H9 (cell line): ENCODE measurements around the gene SLC47A2. TPM values are rescaled to one million over a fixed set of nuclear protein-coding genes. Genes with fewer than 3 reads are reported as not detected.

Source experiments
- DNase-seq: peaks from one replicate; pipeline ENCODE4 v3.0.0-alpha.2; 2017
- H2AFZ ChIP-seq: one replicate; pipeline ENCODE4 v1.6.1; 2013; ENCODE audit warnings: mild to moderate bottlenecking, low read length, control low read depth, moderate library complexity
- H2AK5ac ChIP-seq: 2 replicates; pipeline ENCODE4 v1.6.1; 2013; ENCODE audit warnings: low read length, control low read depth, mixed read lengths; ENCODE audit not compliant: insufficient read length
- H2BK120ac ChIP-seq: one replicate; pipeline ENCODE4 v1.6.1; 2013; ENCODE audit warnings: low read depth, mild to moderate bottlenecking, low read length, control low read depth, inconsistent platforms; ENCODE audit not compliant: poor library complexity, severe bottlenecking
- H2BK12ac ChIP-seq: 2 replicates; pipeline ENCODE4 v1.6.1; 2013; ENCODE audit warnings: low read length, control low read depth, mixed read lengths, low read depth; ENCODE audit not compliant: insufficient read length
- H2BK15ac ChIP-seq: 2 replicates; pipeline ENCODE4 v1.6.1; 2013; ENCODE audit warnings: low read depth, low read length, control low read depth
- H2BK20ac ChIP-seq: one replicate; pipeline ENCODE4 v1.6.1; 2013; ENCODE audit warnings: low read depth, mild to moderate bottlenecking, low read length, control low read depth, inconsistent platforms; ENCODE audit not compliant: poor library complexity, severe bottlenecking
- H2BK5ac ChIP-seq: 2 replicates; pipeline ENCODE4 v1.6.1; 2013; ENCODE audit warnings: low read length, control low read depth, mixed read lengths; ENCODE audit not compliant: insufficient read length
- H3K14ac ChIP-seq: 2 replicates; pipeline ENCODE4 v1.6.1; 2013; ENCODE audit warnings: low read length, control low read depth; ENCODE audit not compliant: insufficient read depth
- H3K18ac ChIP-seq: 2 replicates; pipeline ENCODE4 v1.6.1; 2013; ENCODE audit warnings: low read depth, mild to moderate bottlenecking, mixed read lengths, low read length, control low read depth; ENCODE audit not compliant: insufficient read length
- H3K23ac ChIP-seq: 2 replicates; pipeline ENCODE4 v1.6.1; 2013; ENCODE audit warnings: low read length, control low read depth, mixed read lengths, low read depth; ENCODE audit not compliant: insufficient read length
- H3K23me2 ChIP-seq: 2 replicates; pipeline ENCODE4 v1.6.1; 2013; ENCODE audit warnings: low read depth, mild to moderate bottlenecking, mixed read lengths, low read length, control low read depth; ENCODE audit not compliant: insufficient read length, poor library complexity, severe bottlenecking
- H3K27ac ChIP-seq: 2 replicates; pipeline ENCODE4 v1.5.1; 2013; ENCODE audit warnings: low read length, control low read depth, mixed read lengths, low read depth; ENCODE audit not compliant: insufficient read length
- H3K27me3 ChIP-seq: 2 replicates; pipeline ENCODE4 v1.6.1; 2013; ENCODE audit warnings: low read length, control low read depth, inconsistent platforms; ENCODE audit not compliant: insufficient read depth
- H3K4ac ChIP-seq: 2 replicates; pipeline ENCODE4 v1.6.1; 2013; ENCODE audit warnings: low read depth, mild to moderate bottlenecking, control low read depth, inconsistent platforms, low read length, moderate library complexity
- H3K4me1 ChIP-seq: 2 replicates; pipeline ENCODE4 v1.6.1; 2013; ENCODE audit warnings: low read length, control low read depth, inconsistent platforms; ENCODE audit not compliant: insufficient read depth
- H3K4me2 ChIP-seq: 2 replicates; pipeline ENCODE4 v1.6.1; 2013; ENCODE audit warnings: low read length, control low read depth, mixed read lengths; ENCODE audit not compliant: insufficient read length, insufficient read depth
- H3K56ac ChIP-seq: 2 replicates; pipeline ENCODE4 v1.6.1; 2013; ENCODE audit warnings: low read depth, mild to moderate bottlenecking, mixed read lengths, low read length, control low read depth; ENCODE audit not compliant: insufficient read length
- H3K79me1 ChIP-seq: 2 replicates; pipeline ENCODE4 v1.6.1; 2013; ENCODE audit warnings: low read depth, mild to moderate bottlenecking, moderate library complexity, low read length, control low read depth, inconsistent platforms; ENCODE audit not compliant: insufficient read depth, poor library complexity, severe bottlenecking
- H3K79me2 ChIP-seq: 2 replicates; pipeline ENCODE4 v1.6.1; 2013; ENCODE audit warnings: low read length, control low read depth, inconsistent platforms; ENCODE audit not compliant: insufficient read depth
- H3K9ac ChIP-seq: 2 replicates; pipeline ENCODE4 v1.6.1; 2013; ENCODE audit warnings: low read length, control low read depth, mixed read lengths; ENCODE audit not compliant: insufficient read length; ENCODE audit errors: extremely low read depth
- H3K9me3 ChIP-seq: one replicate; pipeline ENCODE4 v1.6.1; 2013; ENCODE audit warnings: low read depth, low read length, inconsistent platforms; ENCODE audit not compliant: control insufficient read depth
- H3T11ph ChIP-seq: one replicate; pipeline ENCODE4 v1.6.1; 2013; ENCODE audit warnings: mild to moderate bottlenecking, low read length, control low read depth, inconsistent platforms
- H4K20me1 ChIP-seq: one replicate; pipeline ENCODE4 v1.6.1; 2013; ENCODE audit not compliant: control insufficient read depth, insufficient read length, insufficient read depth
- H4K5ac ChIP-seq: 2 replicates; pipeline ENCODE4 v1.6.1; 2013; ENCODE audit warnings: low read depth, mild to moderate bottlenecking, mixed read lengths, low read length, control low read depth; ENCODE audit not compliant: insufficient read length
- H4K8ac ChIP-seq: replicated peaks from 2 replicates; pipeline ENCODE4 v1.6.1; 2013; ENCODE audit warnings: low read length, control low read depth, mixed read lengths, low read depth; ENCODE audit not compliant: insufficient read length
- H4K91ac ChIP-seq: 2 replicates; pipeline ENCODE4 v1.6.1; 2013; ENCODE audit warnings: low read depth, mild to moderate bottlenecking, moderate library complexity, mixed read lengths, low read length, control low read depth; ENCODE audit not compliant: insufficient read length
- H3K27ac Mint-ChIP-seq, 3 experiments: 2 replicates in 2 of 3; 3 replicates in 1 of 3; pipeline ENCODE4 v1.8.0; 2020 to 2021; ENCODE audit warnings: mixed read lengths in 3 of 3, mild to moderate bottlenecking in 1 of 3, moderate library complexity in 1 of 3
- H3K27me3 Mint-ChIP-seq: 2 replicates; pipeline ENCODE4 v1.8.0; 2021; ENCODE audit warnings: low read depth, mild to moderate bottlenecking, moderate library complexity, mixed read lengths
- H3K36me3 Mint-ChIP-seq, 3 experiments: 2 replicates in 2 of 3; 3 replicates in 1 of 3; pipeline ENCODE4 v1.8.0; 2020 to 2021; ENCODE audit warnings: low read depth in 3 of 3, mixed read lengths in 3 of 3; ENCODE audit not compliant: insufficient read depth in 1 of 3
- H3K4me1 Mint-ChIP-seq, 2 experiments: 2 replicates each; pipeline ENCODE4 v1.8.0; 2020; ENCODE audit warnings: mixed read lengths in 2 of 2
- H3K4me3 Mint-ChIP-seq, 2 experiments: 2 replicates in 1 of 2; 3 replicates in 1 of 2; pipeline ENCODE4 v1.8.0; 2020 to 2021; ENCODE audit warnings: mild to moderate bottlenecking in 2 of 2, mixed read lengths in 2 of 2, moderate library complexity in 1 of 2
- H3K9me3 Mint-ChIP-seq, 2 experiments: 2 replicates in 1 of 2; 3 replicates in 1 of 2; pipeline ENCODE4 v1.8.0; 2020; ENCODE audit warnings: mild to moderate bottlenecking in 2 of 2, mixed read lengths in 2 of 2, moderate library complexity in 1 of 2
- CTCF ChIP-seq: fragments of 200-600 bp; sonication (generic); conservative IDR thresholded peaks from 3 replicates; pipeline ENCODE4 v1.8.0; 2021; ENCODE audit warnings: antibody characterized with exemption, mild to moderate bottlenecking
- WGBS: extraction: QIAGEN DNeasy Blood & Tissue Kit; methylation state at CpG from one replicate; pipeline ENCODE4 v1.1.7; 2013; ENCODE audit warnings: missing lambda C conversion rate, low lambda C conversion rate, mixed read lengths; ENCODE audit not compliant: insufficient read length; ENCODE audit errors: extremely low coverage; 5-methylcytosine and 5-hydroxymethylcytosine counted together
- total RNA-seq: library from RNA; stranded (reverse); gene quantifications from 2 replicates; pipeline ENCODE4 v1.2.1, GENCODE V29; 2021

Gene SLC47A2
- total RNA-seq, 1 experiment from 2014 or later: not detected

DNA sequence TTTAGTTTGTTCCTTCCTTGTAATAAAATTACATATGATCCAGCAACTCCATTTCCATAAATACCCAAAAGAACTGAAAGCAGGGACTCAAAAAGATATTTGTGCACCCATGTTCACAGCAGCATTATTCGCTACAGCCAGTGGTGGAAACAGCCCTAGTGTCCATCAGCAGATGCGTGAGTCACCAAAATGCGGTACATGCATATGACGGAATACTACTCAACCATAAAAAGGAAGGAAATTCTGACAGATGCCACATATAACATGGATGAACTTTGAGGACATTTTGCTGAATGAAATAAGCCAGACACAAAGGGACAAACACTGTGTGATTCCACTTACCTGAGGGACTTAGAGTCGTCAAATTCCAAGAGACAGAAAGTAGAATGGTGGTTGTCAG is 9.1 kb upstream of the SLC47A2 start:
- no CpG with 5 or more reads among the region's 5 CpGs for WGBS
- Mint-ChIP-seq H3K9me3 (no peaks in the 10 kb centered on the region), H3K27ac (no peak overlapping the region), H3K36me3 (no peaks in the 10 kb centered on the region), H3K4me3 (no peak overlapping the region), H3K4me1 (peaks cover 0 to 6% of the 10 kb centered on the region in 2 experiments; a peak in 2 of 4 replicates), H3K27me3 (peaks cover 3% of the 10 kb centered on the region)
- H3K4ac ChIP-seq: no peak overlapping the region
- no peaks in the 10 kb centered on the region for H3K27me3 ChIP-seq
- H4K20me1 ChIP-seq: no peaks in the 10 kb centered on the region
- no peak overlapping the region for H3K14ac ChIP-seq
- H3K4me1 ChIP-seq: no peaks in the 10 kb centered on the region
- no peak overlapping the region for H4K91ac ChIP-seq
- H3K9ac ChIP-seq: no peak overlapping the region
- H2BK15ac ChIP-seq: no peak overlapping the region
- no peak overlapping the region for H2BK5ac ChIP-seq
- H3K79me1 ChIP-seq: no peaks in the 10 kb centered on the region
- H3K56ac ChIP-seq: no peak overlapping the region
- H2BK20ac ChIP-seq: no peak overlapping the region
- H3K4me2 ChIP-seq: no peak overlapping the region
- H3K23ac ChIP-seq: no peak overlapping the region
- no peaks in the 10 kb centered on the region for H3K23me2 ChIP-seq
- no peak overlapping the region for H3K27ac ChIP-seq
- no peak overlapping the region for H3K18ac ChIP-seq
- H3K9me3 ChIP-seq: no peaks in the 10 kb centered on the region
- H2BK12ac ChIP-seq: no peak overlapping the region
- TF ChIP-seq CTCF: no peak
- DNase-seq: no peak
- H4K8ac ChIP-seq: no peak overlapping the region
- H2BK120ac ChIP-seq: no peak overlapping the region
- no peak overlapping the region for H2AFZ ChIP-seq
- no peaks in the 10 kb centered on the region for H3K79me2 ChIP-seq
- no peak overlapping the region for H3T11ph ChIP-seq
- H4K5ac ChIP-seq: no peak overlapping the region
- H2AK5ac ChIP-seq: no peak overlapping the region
